Measurements from ENCODE around the gene CCZ1B.
"Not testable (repeated sequence)": the region's sequence is repeated elsewhere in the genome, so short reads cannot be mapped to it uniquely, and the experiment has no call there.

Gene CCZ1B

DNA sequence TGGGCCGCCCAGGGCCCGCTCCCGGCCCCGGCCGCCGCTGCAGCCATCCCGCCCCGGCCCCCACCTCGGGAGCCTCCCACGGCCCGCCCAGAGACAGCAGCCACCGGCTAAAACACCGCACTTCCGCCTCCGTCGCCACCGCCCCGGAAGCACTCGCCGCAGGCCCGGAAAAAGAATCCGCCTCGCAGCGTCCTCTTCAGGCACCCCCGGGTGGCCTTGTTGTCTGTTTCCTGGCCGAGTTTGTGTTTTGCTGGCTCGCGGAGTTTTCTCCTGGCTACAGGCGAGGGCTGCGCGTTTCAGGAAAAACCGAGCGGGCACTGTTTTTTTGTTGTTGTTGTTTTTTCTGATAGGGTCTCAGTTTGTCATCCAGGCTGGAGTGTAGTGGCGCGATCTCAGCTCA is at the start of gene CCZ1B:
Gene CCZ1B (minus strand): TSS at position 125 of the 400 bp plus-strand sequence. CDS start 78 bp downstream, at position 47.
- not testable (repeated sequence) for DNase-seq (ENCODE audit: low spot score)
- in situ Hi-C loops (cut with MboI; ENCODE audit: low pct_unique_long_range_greater_than_20kb, low sequenced_read_pairs, unreplicated experiment): loop anchor here (25.0 kb wide), 1 partner anchor 239 kb away; the partner anchor contains the start of genes INTS15 and ZDHHC4
- TF ChIP-seq, protein P1, sequence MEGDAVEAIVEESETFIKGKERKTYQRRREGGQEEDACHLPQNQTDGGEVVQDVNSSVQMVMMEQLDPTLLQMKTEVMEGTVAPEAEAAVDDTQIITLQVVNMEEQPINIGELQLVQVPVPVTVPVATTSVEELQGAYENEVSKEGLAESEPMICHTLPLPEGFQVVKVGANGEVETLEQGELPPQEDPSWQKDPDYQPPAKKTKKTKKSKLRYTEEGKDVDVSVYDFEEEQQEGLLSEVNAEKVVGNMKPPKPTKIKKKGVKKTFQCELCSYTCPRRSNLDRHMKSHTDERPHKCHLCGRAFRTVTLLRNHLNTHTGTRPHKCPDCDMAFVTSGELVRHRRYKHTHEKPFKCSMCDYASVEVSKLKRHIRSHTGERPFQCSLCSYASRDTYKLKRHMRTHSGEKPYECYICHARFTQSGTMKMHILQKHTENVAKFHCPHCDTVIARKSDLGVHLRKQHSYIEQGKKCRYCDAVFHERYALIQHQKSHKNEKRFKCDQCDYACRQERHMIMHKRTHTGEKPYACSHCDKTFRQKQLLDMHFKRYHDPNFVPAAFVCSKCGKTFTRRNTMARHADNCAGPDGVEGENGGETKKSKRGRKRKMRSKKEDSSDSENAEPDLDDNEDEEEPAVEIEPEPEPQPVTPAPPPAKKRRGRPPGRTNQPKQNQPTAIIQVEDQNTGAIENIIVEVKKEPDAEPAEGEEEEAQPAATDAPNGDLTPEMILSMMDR (IDR thresholded peaks at IDR 0.05; ENCODE audit: extremely low read depth, insufficient read depth, missing control alignments): peak; percentile 42

DNA sequence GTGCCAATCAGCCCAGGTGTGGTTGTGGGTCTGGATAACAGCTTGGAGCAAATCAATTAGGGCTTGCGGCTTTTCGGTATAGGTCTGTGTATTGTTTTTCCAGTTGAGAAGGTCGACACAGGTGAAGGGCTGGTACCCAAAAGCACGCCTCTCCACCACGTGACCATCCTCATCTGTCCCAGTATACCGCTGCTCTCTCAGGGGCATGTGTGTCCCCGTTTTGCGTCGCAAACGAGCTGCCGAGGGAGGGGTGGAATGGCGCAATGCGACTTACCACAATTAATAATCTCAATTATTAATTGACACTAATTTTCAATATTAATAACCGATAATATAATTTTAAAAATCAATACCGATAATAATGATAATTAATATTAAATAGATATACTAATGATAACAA is 48.9 kb upstream of the CCZ1B start:
- DNase-seq (ENCODE audit: low spot score); in situ Hi-C loops (cut with MboI; ENCODE audit: low pct_unique_long_range_greater_than_20kb, low sequenced_read_pairs, unreplicated experiment): not testable (repeated sequence)

DNA sequence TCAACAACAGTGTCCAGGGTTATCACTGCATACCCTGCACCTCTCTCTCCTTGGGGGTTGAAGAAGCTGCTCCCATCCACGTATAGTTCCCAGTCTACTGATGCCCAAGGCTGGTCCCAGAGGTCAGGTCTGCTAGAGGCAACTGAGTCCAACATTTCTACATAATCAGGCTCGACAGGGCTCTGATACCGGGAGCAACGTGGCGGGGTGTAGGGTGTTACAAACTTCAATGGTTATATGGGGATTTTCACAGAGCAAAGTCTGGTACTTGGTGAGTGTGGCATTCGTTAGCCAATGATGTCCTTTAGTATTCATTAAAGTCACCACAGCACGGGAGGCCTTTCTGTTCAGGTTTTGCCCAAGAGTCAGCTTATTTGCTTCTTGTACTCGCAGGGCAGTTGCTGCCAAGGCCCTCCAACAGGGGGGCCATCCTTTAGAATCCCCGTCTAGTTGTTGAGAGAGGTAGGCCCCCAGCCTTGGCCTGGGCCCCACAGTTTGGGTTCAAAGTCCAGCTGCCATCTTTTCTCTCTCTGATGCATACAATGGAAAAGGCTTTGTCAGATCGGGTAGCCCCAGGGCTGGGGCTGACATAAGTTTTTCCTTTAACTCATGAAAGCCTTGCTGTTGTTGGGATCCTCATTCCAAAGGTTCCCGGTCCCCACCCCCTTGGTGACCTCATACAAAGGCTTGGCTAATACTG is 46.3 kb upstream of the CCZ1B start:
- DNase-seq (ENCODE audit: low spot score); in situ Hi-C loops (cut with MboI; ENCODE audit: low pct_unique_long_range_greater_than_20kb, low sequenced_read_pairs, unreplicated experiment): not testable (repeated sequence)

DNA sequence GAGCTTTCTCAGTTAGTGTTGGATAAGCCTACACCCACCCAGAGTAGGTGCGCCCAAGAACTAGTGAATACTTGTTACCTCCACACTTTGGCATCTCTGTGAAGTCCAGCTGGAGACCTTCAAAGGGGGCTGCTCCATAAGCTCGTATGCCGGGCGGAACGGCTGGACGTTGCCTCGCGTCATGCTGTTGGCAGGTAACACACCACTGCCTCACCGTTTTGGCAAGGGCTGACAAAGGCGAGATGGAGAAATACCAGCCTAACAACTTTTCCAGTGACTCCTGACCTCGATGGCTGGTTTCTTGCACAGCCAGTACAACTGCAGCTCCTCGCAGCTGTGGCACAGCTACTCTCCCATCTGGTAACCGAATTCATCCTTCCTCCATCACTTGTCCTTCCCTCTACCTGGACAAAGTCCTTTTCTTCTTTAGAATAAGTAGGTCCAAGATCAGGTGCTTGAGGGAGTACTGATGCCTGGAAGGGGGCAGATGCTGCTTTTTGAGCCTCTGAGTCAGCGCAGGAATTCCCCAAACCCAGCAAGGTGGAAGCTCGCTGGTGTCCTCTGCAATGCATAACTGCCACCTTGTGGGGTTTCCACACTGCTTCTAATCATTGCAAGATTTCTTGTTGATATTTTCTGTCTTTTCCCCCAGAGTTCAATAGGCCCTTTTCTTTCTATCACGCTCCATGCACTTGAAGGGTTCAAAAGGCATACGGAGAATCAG is 45.5 kb upstream of the CCZ1B start:
- DNase-seq (ENCODE audit: low spot score); in situ Hi-C loops (cut with MboI; ENCODE audit: low pct_unique_long_range_greater_than_20kb, low sequenced_read_pairs, unreplicated experiment): not testable (repeated sequence)

DNA sequence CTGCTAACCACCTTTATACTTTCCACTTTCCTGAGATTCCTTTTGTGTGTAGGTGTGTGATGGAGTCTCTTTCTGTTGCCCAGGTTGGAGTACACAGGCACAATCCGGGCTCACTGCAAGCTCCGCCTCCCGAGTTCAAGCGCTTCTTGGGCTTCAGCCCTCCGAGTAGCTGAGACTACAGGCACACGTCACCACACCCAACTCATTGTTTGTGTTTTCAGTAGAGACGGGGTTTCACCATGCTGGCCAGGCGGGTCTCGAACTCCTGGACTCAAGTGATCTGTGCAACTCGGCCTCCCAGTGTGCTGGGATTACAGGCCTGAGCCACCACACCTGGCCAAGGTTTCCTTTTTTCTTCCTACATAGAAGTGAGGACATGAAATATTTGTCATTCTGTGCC is 38.7 kb upstream of the CCZ1B start:
- in situ Hi-C loops (cut with MboI; ENCODE audit: low pct_unique_long_range_greater_than_20kb, low sequenced_read_pairs, unreplicated experiment); DNase-seq (ENCODE audit: low spot score): not testable (repeated sequence)

DNA sequence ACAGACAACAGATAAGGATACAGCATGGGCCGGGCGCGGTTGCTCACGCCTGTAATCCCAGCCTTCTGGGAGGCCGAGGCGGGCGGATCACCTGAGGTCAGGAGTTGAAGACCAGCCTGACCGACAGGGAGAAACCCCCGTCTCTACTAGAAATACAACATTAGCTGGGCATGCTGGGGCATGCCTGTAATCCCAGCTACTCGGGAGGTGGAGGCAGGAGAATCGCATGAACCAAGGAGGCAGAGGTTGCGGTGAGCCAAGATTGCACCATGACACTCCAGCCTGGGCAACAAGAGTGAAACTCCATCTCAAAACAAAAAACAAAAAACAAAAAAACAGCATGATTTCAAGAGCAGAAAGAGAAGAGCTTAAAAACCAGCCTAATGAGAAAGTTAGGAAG is 38.1 kb upstream of the CCZ1B start:
- in situ Hi-C loops (cut with MboI; ENCODE audit: low pct_unique_long_range_greater_than_20kb, low sequenced_read_pairs, unreplicated experiment); DNase-seq (ENCODE audit: low spot score): not testable (repeated sequence)

DNA sequence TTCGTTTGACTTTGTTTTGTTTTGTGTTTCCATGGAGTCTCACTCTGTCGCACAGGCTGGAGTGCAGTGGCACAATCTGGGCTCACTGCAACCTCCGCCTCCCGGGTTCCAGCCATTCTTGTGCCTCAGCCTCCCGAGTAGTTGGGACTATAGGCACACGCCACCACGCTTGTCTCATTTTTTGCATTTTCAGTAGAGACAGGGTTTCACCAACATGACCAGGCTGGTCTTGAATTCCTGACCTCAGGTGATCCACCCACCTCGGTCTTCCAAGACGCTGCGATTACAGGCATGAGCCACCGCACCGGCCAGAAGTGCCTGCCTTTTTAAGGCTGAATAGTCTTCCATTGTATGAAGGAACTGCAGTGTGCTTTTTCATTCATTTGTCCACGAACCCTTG is 36.8 kb upstream of the CCZ1B start:
- DNase-seq (ENCODE audit: low spot score); in situ Hi-C loops (cut with MboI; ENCODE audit: low pct_unique_long_range_greater_than_20kb, low sequenced_read_pairs, unreplicated experiment): not testable (repeated sequence)

DNA sequence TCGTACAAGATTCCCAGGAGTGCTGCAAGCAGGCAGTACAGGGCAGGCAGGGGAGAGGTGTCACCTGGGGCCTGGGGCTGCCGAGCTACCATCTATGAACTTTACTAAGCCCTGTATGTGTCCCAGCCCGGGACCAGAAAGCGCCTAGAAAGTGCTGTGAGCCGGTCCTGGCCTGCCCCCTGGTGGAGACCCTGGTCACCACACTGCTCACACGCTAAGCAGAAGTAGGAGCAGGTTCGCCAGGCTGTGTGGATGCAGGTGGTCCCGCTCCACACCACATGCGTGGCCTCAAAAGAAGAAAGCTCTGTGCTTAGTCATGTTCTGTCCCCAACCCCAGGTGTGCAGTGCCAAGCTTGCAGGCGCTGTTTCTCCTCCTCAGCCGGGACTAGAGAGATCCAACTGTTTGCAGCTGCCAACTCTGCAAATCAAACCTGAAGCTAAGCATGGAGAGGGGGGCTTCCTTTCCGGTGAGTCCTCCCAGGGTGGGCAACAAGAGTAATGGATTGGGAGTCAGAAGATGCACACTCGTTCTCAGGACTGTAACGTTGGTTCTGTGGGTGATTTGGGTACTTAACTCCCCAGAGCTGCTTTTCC is 31.7 kb upstream of the CCZ1B start:
- in situ Hi-C loops (cut with MboI; ENCODE audit: low pct_unique_long_range_greater_than_20kb, low sequenced_read_pairs, unreplicated experiment): not testable (repeated sequence)
- TF ChIP-seq, protein P1 (IDR thresholded peaks at IDR 0.05; ENCODE audit: extremely low read depth, insufficient read depth, missing control alignments): peak; percentile 71
- DNase-seq (ENCODE audit: low spot score): peak; percentile 70

DNA sequence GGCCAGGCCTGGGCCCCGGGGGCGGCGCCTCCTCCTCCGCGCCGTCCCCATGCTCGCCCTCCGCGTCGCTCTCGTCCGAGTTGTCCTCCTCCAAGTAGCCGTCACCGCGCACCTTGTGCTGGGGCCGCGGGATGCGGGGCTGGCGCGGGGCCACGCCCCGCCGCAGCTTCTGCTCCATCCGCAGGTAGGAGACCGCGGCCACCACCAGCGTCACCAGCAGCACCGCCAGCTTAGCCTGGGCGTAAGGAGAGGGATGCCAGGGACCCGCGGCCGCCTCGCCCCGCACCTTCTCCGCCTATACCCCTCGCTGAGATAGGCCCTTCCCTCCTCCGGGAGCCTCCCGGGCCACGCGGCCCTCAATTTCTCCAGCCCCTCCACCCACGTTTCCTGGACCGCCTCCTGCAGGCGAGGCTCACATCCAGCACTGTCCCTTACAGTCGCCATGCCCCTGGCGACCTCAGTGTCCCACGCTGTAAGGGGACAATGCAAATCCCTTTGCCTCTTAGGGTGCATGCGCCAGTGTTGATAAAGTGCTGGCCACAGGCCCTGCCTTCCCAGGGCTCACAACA is 29.6 kb upstream of the CCZ1B start:
- in situ Hi-C loops (cut with MboI; ENCODE audit: low pct_unique_long_range_greater_than_20kb, low sequenced_read_pairs, unreplicated experiment): not testable (repeated sequence)

DNA sequence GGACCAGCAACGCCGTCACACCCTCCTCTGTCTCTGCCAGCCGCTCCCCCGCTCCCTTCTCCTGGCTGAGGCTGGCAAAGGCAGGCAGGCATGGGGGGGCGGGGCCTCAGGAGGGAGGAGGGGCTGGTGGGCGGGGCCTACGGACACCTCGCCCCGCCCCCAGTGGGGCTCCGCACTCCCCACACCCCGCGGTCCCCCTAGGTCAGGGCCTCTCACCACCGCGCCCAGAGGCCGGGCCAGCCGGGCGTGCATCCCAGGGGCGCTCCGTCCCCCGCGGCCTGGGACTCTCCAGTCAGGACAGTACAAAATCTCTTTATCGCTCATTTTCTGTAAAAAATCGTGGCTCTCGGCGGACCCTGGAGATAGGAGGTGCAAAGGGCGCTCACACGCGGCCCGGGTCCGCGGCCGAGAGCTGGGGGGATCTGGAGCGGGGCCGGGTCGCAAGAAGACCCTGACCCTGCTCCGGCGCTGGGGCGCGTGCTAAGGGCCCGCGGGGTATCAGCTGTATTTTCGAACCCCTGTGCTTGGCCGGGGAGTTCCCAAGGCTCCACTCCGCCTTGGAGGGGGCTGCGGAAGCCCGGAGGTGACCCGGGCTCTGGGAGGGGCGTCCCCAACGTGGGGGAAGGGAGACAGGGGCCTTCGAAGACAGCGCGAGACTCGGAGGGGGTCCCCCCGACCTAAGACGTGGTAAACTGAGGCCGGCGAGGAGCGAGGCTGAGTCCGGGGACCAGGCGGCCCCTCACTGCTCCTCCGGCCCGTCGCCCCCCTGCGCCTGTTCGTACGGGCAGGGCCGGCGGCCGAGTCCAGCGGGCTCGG is 28.9 kb upstream of the CCZ1B start:
- DNase-seq (ENCODE audit: low spot score): peak; percentile 27
- in situ Hi-C loops (cut with MboI; ENCODE audit: low pct_unique_long_range_greater_than_20kb, low sequenced_read_pairs, unreplicated experiment): not testable (repeated sequence)

More for the DNA sequence above, 29.6 kb upstream of the CCZ1B start:
- DNase-seq (ENCODE audit: low spot score): not testable (repeated sequence)

DNA sequence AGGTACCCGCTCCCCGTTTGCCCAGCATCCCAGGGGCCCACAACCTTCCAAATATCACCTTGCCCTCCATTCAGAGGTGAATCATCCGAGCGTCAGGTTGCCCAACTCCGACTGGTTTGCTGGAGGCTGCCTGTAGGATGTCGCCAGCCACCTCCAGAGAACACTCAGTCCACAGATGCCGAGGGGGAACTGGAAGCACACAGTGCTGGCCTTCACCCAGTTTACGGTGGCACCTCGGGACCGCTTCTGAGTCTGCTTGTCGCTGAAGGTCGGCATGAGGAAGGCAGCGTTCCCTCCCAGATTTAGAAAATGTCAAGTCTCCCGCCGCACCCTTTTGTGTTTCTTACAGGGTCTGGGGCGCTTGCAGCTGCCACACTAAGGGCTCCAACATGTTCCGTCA is 27.6 kb upstream of the CCZ1B start:
- DNase-seq (ENCODE audit: low spot score); in situ Hi-C loops (cut with MboI; ENCODE audit: low pct_unique_long_range_greater_than_20kb, low sequenced_read_pairs, unreplicated experiment): not testable (repeated sequence)

DNA sequence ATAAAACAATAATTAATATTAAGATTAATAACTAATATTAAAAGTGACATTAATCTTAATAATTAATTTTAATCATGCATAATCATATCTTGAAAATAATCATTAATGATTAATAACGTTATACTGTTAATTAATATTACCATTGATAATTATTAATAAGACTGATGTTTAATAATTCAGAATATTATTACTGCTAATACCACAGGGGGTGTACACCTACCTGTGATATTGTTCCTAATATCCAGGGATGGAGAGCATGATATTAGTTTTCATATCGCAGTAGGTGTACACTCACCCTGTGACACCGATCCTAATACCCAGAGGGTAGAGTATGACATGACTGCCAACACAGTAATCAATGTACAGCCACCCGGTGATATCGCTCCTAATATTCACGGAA is 23.1 kb upstream of the CCZ1B start:
- in situ Hi-C loops (cut with MboI; ENCODE audit: low pct_unique_long_range_greater_than_20kb, low sequenced_read_pairs, unreplicated experiment): loop anchor here (25.0 kb wide), 1 partner anchor 262 kb away; the partner anchor contains the start of genes INTS15 and ZDHHC4
- not testable (repeated sequence) for DNase-seq (ENCODE audit: low spot score)

DNA sequence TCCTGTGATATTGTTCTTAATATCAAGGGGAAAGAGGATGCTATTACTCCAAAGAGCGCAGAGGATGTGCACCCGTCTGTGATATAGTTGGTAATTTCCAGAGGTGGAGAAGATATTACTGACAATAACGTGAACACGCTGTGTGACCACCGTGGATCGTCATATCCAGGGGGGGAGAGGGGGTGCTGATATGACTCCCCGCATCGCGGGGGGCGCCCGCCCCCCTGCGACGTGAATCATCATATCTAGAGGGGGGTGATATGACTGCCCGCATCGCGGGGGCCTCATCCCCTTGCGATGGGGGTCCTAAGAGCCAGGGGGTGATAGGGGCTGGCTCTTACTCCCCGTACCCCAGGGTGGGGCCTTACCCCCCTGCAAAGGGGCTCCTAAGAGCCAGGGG is 21.7 kb upstream of the CCZ1B start:
- in situ Hi-C loops (cut with MboI; ENCODE audit: low pct_unique_long_range_greater_than_20kb, low sequenced_read_pairs, unreplicated experiment): loop anchor here (25.0 kb wide), 1 partner anchor 260 kb away; the partner anchor contains the start of genes INTS15 and ZDHHC4
- not testable (repeated sequence) for DNase-seq (ENCODE audit: low spot score)

DNA sequence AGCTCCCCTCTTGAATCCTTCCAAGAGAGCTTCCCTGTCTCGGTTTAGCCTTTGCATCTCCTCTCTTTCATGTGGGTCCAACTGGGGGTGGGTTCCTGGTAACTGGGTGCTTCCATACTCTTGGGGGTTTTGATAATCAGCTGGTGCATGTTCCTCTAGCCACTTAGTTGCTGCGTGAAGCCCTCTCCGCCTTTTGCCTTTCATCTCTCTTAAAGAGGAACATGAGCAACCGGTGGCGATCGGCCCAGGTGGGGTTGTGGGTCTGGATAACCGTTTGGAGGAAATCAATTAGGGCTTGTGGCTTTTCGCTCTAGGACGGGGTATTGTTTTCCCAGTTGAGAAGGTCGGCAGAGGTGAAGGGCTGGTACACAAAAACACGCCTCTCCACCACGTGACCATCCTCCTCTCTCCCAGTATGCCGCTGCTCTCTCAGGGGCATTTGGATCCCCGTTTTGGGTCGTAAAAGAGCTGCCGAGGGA is 19.9 kb upstream of the CCZ1B start:
- DNase-seq (ENCODE audit: low spot score): not testable (repeated sequence)
- in situ Hi-C loops (cut with MboI; ENCODE audit: low pct_unique_long_range_greater_than_20kb, low sequenced_read_pairs, unreplicated experiment): loop anchor here (25.0 kb wide), 1 partner anchor 259 kb away; the partner anchor contains the start of genes INTS15 and ZDHHC4

All from GM13977 (cell line).